Trophoblast cell (in vitro differentiated cells and primary cell): Measurements from ENCODE around the gene DLGAP1.

Experiments used
- DNase-seq, 2 donors: peaks; one replicate each; pipeline ENCODE4 v3.0.0-alpha.2; 2016
- H2AFZ ChIP-seq: 2 replicates; pipeline ENCODE4 v1.6.1; 2013; ENCODE audit warnings: low read length, moderate library complexity, mild to moderate bottlenecking; ENCODE audit not compliant: insufficient read depth, poor library complexity
- H2AK5ac ChIP-seq: 2 replicates; pipeline ENCODE4 v1.6.1; 2013; ENCODE audit warnings: mild to moderate bottlenecking, low read length
- H2BK120ac ChIP-seq: 2 replicates; pipeline ENCODE4 v1.6.1; 2013; ENCODE audit warnings: low read length, mild to moderate bottlenecking, moderate library complexity; ENCODE audit not compliant: insufficient read depth, poor library complexity
- H2BK12ac ChIP-seq: 2 replicates; pipeline ENCODE4 v1.6.1; 2013; ENCODE audit warnings: mild to moderate bottlenecking, low read length, moderate library complexity
- H2BK5ac ChIP-seq: 2 replicates; pipeline ENCODE4 v1.6.1; 2013; ENCODE audit warnings: low read length, low read depth, moderate library complexity, mild to moderate bottlenecking; ENCODE audit not compliant: poor library complexity
- H3K14ac ChIP-seq: 2 replicates; pipeline ENCODE4 v1.6.1; 2013; ENCODE audit warnings: mild to moderate bottlenecking, low read length
- H3K18ac ChIP-seq: 2 replicates; pipeline ENCODE4 v1.6.1; 2013; ENCODE audit warnings: mild to moderate bottlenecking, low read length
- H3K23ac ChIP-seq: 2 replicates; pipeline ENCODE4 v1.6.1; 2013; ENCODE audit warnings: low read length
- H3K27ac ChIP-seq: 2 replicates; pipeline ENCODE4 v1.5.1; 2013; ENCODE audit warnings: low read depth, mild to moderate bottlenecking, inconsistent platforms, low read length, moderate library complexity
- H3K27me3 ChIP-seq: 2 replicates; pipeline ENCODE4 v1.6.1; 2013; ENCODE audit warnings: inconsistent platforms, mild to moderate bottlenecking, low read length, moderate library complexity; ENCODE audit not compliant: insufficient read depth
- H3K36me3 ChIP-seq, 2 experiments: 1 replicate in 1 of 2; 2 replicates in 1 of 2; pipeline ENCODE4 v1.6.1; 2013; ENCODE audit warnings: low read length in 2 of 2, mild to moderate bottlenecking in 2 of 2, moderate library complexity in 1 of 2; ENCODE audit not compliant: insufficient read depth in 2 of 2, control insufficient read depth in 1 of 2
- H3K4ac ChIP-seq: 2 replicates; pipeline ENCODE4 v1.6.1; 2013; ENCODE audit warnings: low read depth, mild to moderate bottlenecking, low read length, moderate library complexity
- H3K4me1 ChIP-seq, 2 experiments: 1 replicate in 1 of 2; 2 replicates in 1 of 2; pipeline ENCODE4 v1.6.1; 2013; ENCODE audit warnings: low read length in 2 of 2, mild to moderate bottlenecking in 2 of 2, moderate library complexity in 1 of 2; ENCODE audit not compliant: insufficient read depth in 2 of 2, control insufficient read depth in 1 of 2
- H3K4me2 ChIP-seq: 2 replicates; pipeline ENCODE4 v1.6.1; 2013; ENCODE audit warnings: inconsistent platforms, mild to moderate bottlenecking, low read length, moderate library complexity
- H3K4me3 ChIP-seq: 2 replicates; pipeline ENCODE4 v1.5.1; 2013; ENCODE audit warnings: mild to moderate bottlenecking, low read depth, low read length, inconsistent platforms
- H3K79me1 ChIP-seq: one replicate; pipeline ENCODE4 v1.6.1; 2013; ENCODE audit warnings: low read length
- H3K79me2 ChIP-seq: 2 replicates; pipeline ENCODE4 v1.6.1; 2013; ENCODE audit warnings: low read length, mild to moderate bottlenecking; ENCODE audit not compliant: control insufficient read depth, insufficient read depth, poor library complexity
- H3K9ac ChIP-seq: 2 replicates; pipeline ENCODE4 v1.6.1; 2013; ENCODE audit warnings: mild to moderate bottlenecking, low read length
- H3K9me3 ChIP-seq: 2 replicates; pipeline ENCODE4 v1.6.1; 2013; ENCODE audit warnings: low read depth, mild to moderate bottlenecking, control low read depth, inconsistent platforms, low read length; ENCODE audit not compliant: insufficient read depth
- H4K12ac ChIP-seq: 2 replicates; pipeline ENCODE4 v1.6.1; 2013; ENCODE audit warnings: low read depth, mild to moderate bottlenecking, low read length, moderate library complexity
- H4K8ac ChIP-seq: 2 replicates; pipeline ENCODE4 v1.6.1; 2013; ENCODE audit warnings: low read depth, mild to moderate bottlenecking, low read length, moderate library complexity
- H4K91ac ChIP-seq: one replicate; pipeline ENCODE4 v1.6.1; 2013; ENCODE audit warnings: low read depth, mild to moderate bottlenecking, low read length, moderate library complexity
- WGBS: extraction: QIAGEN DNeasy Blood & Tissue Kit; methylation state at CpG from one replicate; pipeline ENCODE4 v1.1.7; 2013; ENCODE audit warnings: missing lambda C conversion rate; ENCODE audit not compliant: insufficient read length, insufficient coverage; ENCODE audit errors: extremely low coverage; 5-methylcytosine and 5-hydroxymethylcytosine counted together

DLGAP1 gene

DNA sequence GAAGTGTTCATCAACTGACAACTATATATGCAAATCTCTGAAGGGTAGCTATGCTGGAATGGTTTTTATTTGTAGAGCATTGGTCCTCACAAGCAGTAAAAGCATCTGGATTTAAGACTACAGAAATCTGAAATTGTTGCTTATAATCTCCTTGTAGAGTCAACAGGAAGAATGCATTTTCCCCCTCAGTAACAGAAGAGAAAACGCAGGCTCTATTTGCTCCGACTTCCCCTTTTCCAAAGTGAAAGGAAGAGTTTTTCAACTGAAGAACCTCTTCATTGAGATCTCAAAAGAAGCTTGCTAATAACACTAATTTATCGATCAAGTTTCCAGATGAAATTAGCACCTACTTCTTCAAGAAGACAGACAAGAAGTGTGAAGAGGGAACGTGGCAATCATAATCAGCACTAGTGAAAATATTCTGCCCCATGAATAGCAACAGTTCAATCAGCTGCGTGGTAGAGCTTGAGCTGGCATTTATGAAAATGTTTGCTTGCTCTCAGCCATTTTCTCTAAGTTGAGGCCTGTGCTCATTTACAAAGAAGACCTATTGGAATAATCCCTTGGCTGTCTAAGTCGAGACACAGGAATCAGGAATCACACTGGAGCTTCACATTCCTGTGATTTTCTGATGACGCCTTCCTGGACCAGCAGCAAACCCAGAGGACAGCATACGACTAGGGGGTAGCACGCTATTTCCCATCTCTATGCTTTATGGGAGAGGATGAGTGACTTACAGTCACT is 961.4 kb downstream of the DLGAP1 start:
- no peak overlapping the region for H3K27ac ChIP-seq
- no peak overlapping the region for H2BK120ac ChIP-seq
- H3K4ac ChIP-seq = no peak overlapping the region
- H4K8ac ChIP-seq = no peak overlapping the region
- no peaks in the 10 kb centered on the region for H3K4me1 ChIP-seq
- no peak overlapping the region for H3K23ac ChIP-seq
- no peak overlapping the region for H3K4me2 ChIP-seq
- H4K12ac ChIP-seq = no peak overlapping the region
- no peak overlapping the region for H3K4me3 ChIP-seq
- no peaks in the 10 kb centered on the region for H3K79me1 ChIP-seq
- H3K36me3 ChIP-seq = no peaks in the 10 kb centered on the region
- H3K9me3 ChIP-seq = no peaks in the 10 kb centered on the region
- no peak overlapping the region for H2BK5ac ChIP-seq
- H2BK12ac ChIP-seq = no peak overlapping the region
- DNase-seq = no peak
- WGBS = no CpG with 5 or more reads among the region's 9 CpGs
- no peak overlapping the region for H2AFZ ChIP-seq
- H3K9ac ChIP-seq = no peak overlapping the region
- H3K27me3 ChIP-seq = peaks cover 5% of the 10 kb centered on the region
- H2AK5ac ChIP-seq = no peak overlapping the region
- H3K14ac ChIP-seq = no peak overlapping the region
- H3K79me2 ChIP-seq = no peaks in the 10 kb centered on the region
- no peak overlapping the region for H3K18ac ChIP-seq
- H4K91ac ChIP-seq = no peak overlapping the region

DNA sequence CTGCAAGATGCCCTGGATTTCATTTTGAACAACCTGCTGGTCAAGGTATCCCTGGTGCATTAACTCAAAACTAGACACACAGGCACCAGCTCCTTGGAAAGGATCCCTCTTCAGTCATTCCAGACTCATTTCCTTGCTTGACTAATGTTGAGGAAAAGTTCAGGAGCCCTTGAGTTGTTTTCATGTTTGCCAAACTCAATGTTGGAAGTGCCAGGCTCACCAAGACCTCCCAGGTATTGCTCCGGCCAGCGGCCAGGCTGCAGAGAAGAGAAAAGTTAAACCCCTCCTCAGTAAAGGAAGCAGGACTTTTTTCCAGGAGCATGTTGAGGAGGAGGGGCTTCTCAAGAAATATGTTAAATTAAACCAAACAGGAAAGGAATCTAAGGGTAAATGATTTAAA is 962.4 kb downstream of the DLGAP1 start:
- H4K91ac ChIP-seq = no peak overlapping the region
- DNase-seq = no peak
- no peak overlapping the region for H3K23ac ChIP-seq
- H2BK120ac ChIP-seq = no peak overlapping the region
- no peaks in the 10 kb centered on the region for H3K79me1 ChIP-seq
- no peak overlapping the region for H2AFZ ChIP-seq
- no peaks in the 10 kb centered on the region for H3K4me1 ChIP-seq
- H4K12ac ChIP-seq = no peak overlapping the region
- no peak overlapping the region for H3K27ac ChIP-seq
- no peak overlapping the region for H3K4me3 ChIP-seq
- H3K79me2 ChIP-seq = no peaks in the 10 kb centered on the region
- H3K27me3 ChIP-seq = no peaks in the 10 kb centered on the region
- no peak overlapping the region for H2AK5ac ChIP-seq
- no peak overlapping the region for H2BK5ac ChIP-seq
- H3K14ac ChIP-seq = no peak overlapping the region
- no peak overlapping the region for H3K9ac ChIP-seq
- no peak overlapping the region for H3K4ac ChIP-seq
- H2BK12ac ChIP-seq = no peak overlapping the region
- no peak overlapping the region for H3K18ac ChIP-seq
- no peak overlapping the region for H3K4me2 ChIP-seq
- no peaks in the 10 kb centered on the region for H3K36me3 ChIP-seq
- H3K9me3 ChIP-seq = no peaks in the 10 kb centered on the region
- WGBS = no CpG with 5 or more reads among the region's 2 CpGs
- no peak overlapping the region for H4K8ac ChIP-seq

- no CpG with 5 or more reads among the region's 1 CpG for WGBS
Observed at GRCh38 chr18:3491981-3492555, 963.0 kb downstream of the DLGAP1 start.

DNA sequence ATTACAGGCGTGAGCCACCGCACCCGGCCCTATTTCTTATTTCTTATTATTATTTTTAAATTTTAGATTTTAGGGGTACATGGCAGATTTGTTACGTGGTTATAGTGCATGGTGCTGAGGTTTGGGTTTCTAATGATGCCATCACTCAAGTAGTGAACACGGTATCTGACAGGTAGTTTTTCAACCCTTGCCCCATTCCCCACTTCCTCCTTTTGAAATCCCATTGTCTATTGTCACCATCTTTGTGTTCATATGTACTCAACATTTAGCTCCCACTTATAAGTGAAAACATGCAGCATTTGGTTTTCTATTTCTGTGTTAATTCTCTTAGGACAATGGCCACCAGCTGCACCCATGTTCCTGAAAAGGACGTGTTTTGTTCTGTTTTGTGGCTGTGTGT is 965.6 kb downstream of the DLGAP1 start:
- Histone ChIP-seq H3K27ac (no peak overlapping the region), H2BK120ac (no peak overlapping the region), H3K79me1 (no peaks in the 10 kb centered on the region), H4K91ac (no peak overlapping the region), H2BK12ac (no peak overlapping the region), H3K36me3 (no peaks in the 10 kb centered on the region), H3K23ac (no peak overlapping the region), H3K4me1 (no peaks in the 10 kb centered on the region), H3K4ac (no peak overlapping the region), H3K4me2 (no peak overlapping the region), H2AK5ac (no peak overlapping the region), H3K9ac (no peak overlapping the region), H3K18ac (no peak overlapping the region), H2AFZ (no peak overlapping the region), H3K4me3 (no peak overlapping the region), H3K14ac (no peak overlapping the region), H4K8ac (no peak overlapping the region), H3K27me3 (no peaks in the 10 kb centered on the region), H2BK5ac (no peak overlapping the region), H3K79me2 (no peaks in the 10 kb centered on the region), H3K9me3 (no peaks in the 10 kb centered on the region), H4K12ac (no peak overlapping the region)
- no CpG with 5 or more reads among the region's 6 CpGs for WGBS
- no peak for DNase-seq

More at GRCh38 chr18:3491981-3492555, 963.0 kb downstream of the DLGAP1 start:
- Histone ChIP-seq H2BK5ac (no peak overlapping the region), H3K9me3 (no peaks in the 10 kb centered on the region), H3K9ac (no peak overlapping the region), H3K79me2 (no peaks in the 10 kb centered on the region), H3K27me3 (no peaks in the 10 kb centered on the region), H3K23ac (no peak overlapping the region), H3K4ac (no peak overlapping the region), H3K36me3 (no peaks in the 10 kb centered on the region), H3K4me3 (no peak overlapping the region), H3K4me1 (no peaks in the 10 kb centered on the region), H2BK120ac (no peak overlapping the region), H3K79me1 (no peaks in the 10 kb centered on the region), H3K18ac (no peak overlapping the region), H3K14ac (no peak overlapping the region), H2AK5ac (no peak overlapping the region), H3K27ac (no peak overlapping the region), H2AFZ (no peak overlapping the region), H4K91ac (no peak overlapping the region), H4K12ac (no peak overlapping the region), H3K4me2 (no peak overlapping the region), H2BK12ac (no peak overlapping the region), H4K8ac (no peak overlapping the region)
- no peak for DNase-seq
